Gastrocnemius medialis (tissue), 4 donors: ENCODE results near the gene APBA1.

ENCODE experiments used
- POLR2A ChIP-seq, 2 donors: fragments of 450-650 bp; IDR thresholded peaks; one replicate each; pipeline ENCODE4 v1.6.1; 2017; ENCODE audit warnings: antibody characterized with exemption in 2 of 2, mild to moderate bottlenecking in 2 of 2, moderate library complexity in 2 of 2
- TF ChIP-seq, protein P1 (sequence below), 5 experiments: fragments of 450-650 bp in 3 of 5; fragments of 200-600 bp in 2 of 5; sonication (generic) in 2 of 5; IDR thresholded peaks in 4 of 5; conservative IDR thresholded peaks in 1 of 5; 1 replicate in 4 of 5; 2 replicates in 1 of 5; pipeline ENCODE4 v1.5.1; 2016 to 2019; ENCODE audit warnings: antibody characterized with exemption in 5 of 5, mild to moderate bottlenecking in 3 of 5, moderate library complexity in 3 of 5

DNA sequence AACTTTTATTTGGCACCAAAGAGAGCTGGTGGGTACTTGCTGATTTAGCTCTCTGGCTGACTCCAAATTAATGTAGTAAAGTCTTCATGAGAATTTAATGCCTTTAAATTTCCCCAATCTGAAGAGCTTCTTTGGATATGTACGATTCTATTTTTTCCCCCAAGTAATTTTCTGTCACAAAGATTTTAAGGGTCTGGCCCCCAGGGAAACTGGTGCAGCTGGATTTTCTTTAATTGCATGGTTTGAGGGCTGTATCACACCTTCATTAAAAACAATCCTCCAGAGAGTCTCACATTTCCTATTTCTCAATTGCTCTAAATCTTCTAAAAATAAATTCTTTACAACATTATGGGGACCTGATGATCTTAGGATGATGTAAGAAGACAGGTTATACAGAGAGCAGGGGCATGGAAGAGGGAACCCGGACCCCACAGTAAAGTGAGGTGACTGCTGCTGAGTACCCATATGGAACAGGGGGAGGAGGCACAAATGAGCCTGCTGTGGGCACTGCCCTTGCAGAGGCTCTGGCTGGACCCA, 188.2 kb downstream of the APBA1 start:
- TF ChIP-seq, protein P1, sequence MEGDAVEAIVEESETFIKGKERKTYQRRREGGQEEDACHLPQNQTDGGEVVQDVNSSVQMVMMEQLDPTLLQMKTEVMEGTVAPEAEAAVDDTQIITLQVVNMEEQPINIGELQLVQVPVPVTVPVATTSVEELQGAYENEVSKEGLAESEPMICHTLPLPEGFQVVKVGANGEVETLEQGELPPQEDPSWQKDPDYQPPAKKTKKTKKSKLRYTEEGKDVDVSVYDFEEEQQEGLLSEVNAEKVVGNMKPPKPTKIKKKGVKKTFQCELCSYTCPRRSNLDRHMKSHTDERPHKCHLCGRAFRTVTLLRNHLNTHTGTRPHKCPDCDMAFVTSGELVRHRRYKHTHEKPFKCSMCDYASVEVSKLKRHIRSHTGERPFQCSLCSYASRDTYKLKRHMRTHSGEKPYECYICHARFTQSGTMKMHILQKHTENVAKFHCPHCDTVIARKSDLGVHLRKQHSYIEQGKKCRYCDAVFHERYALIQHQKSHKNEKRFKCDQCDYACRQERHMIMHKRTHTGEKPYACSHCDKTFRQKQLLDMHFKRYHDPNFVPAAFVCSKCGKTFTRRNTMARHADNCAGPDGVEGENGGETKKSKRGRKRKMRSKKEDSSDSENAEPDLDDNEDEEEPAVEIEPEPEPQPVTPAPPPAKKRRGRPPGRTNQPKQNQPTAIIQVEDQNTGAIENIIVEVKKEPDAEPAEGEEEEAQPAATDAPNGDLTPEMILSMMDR (IDR thresholded peaks at IDR 0.05 in 4 of 5, conservative IDR thresholded peaks at IDR 0.05 in 1 of 5), result no peak
- TF ChIP-seq POLR2A (IDR thresholded peaks at IDR 0.05), result no peak
